Measurements from ENCODE around the gene CYP2E1. TPM values are rescaled to one million over a fixed set of nuclear protein-coding genes. Genes with fewer than 3 reads are reported as not detected.
"Not testable (repeated sequence)": the region's sequence is repeated elsewhere in the genome, so short reads cannot be mapped to it uniquely, and the experiment has no call there.

Gene CYP2E1
- total RNA-seq, 6 experiments from 2014 or later, result 0.45 to 1.3 (median 0.83) TPM

GRCh38 chr10:133511408-133511807, 15.8 kb upstream of the CYP2E1 start:
- no peak for DNase-seq
- peaks cover 1% of the 10 kb centered on the region; the same call in 1 of the 2 replicates for H3K27me3 Mint-ChIP-seq (ENCODE audit: insufficient read depth)
- H3K4me1 Mint-ChIP-seq (ENCODE audit: low read depth), result no peaks in the 10 kb centered on the region
- no peak for TF ChIP-seq CTCF (IDR thresholded peaks at IDR 0.05)
- no peaks in the 10 kb centered on the region for H3K36me3 Mint-ChIP-seq (ENCODE audit: low read depth)
- no peak overlapping the region for H3K27ac Mint-ChIP-seq
- no peak overlapping the region for H3K4me3 Mint-ChIP-seq
- H3K9me3 Mint-ChIP-seq, result no peaks in the 10 kb centered on the region

- Mint-ChIP-seq H3K4me3 (no peak overlapping the region), H3K9me3 (no peaks in the 10 kb centered on the region), H3K27me3 (ENCODE audit: insufficient read depth) (peaks cover 1% of the 10 kb centered on the region; the same call in 1 of the 2 replicates), H3K27ac (no peak overlapping the region), H3K4me1 (ENCODE audit: low read depth) (no peaks in the 10 kb centered on the region), H3K36me3 (ENCODE audit: low read depth) (no peaks in the 10 kb centered on the region)
- no peak for TF ChIP-seq CTCF (IDR thresholded peaks at IDR 0.05)
- DNase-seq, result no peak
Measured at GRCh38 chr10:133511907-133512528, 15.1 kb upstream of the CYP2E1 start.

GRCh38 chr10:133515471-133515870, 11.7 kb upstream of the CYP2E1 start:
- Mint-ChIP-seq H3K27me3 (ENCODE audit: insufficient read depth) (no peaks in the 10 kb centered on the region), H3K36me3 (ENCODE audit: low read depth) (no peaks in the 10 kb centered on the region), H3K9me3 (peaks cover 4% of the 10 kb centered on the region; the same call in 1 of the 2 replicates), H3K4me1 (ENCODE audit: low read depth) (no peaks in the 10 kb centered on the region; the same call in 1 of the 2 replicates), H3K4me3 (no peak overlapping the region), H3K27ac (no peak overlapping the region)
- DNase-seq, result no peak
- no peak for TF ChIP-seq CTCF (IDR thresholded peaks at IDR 0.05)

- Mint-ChIP-seq H3K9me3 (peaks cover 4% of the 10 kb centered on the region; the same call in 1 of the 2 replicates), H3K27me3 (ENCODE audit: insufficient read depth) (peaks cover 2% of the 10 kb centered on the region; the same call in 1 of the 2 replicates), H3K36me3 (ENCODE audit: low read depth) (no peaks in the 10 kb centered on the region), H3K4me3 (no peak overlapping the region), H3K27ac (no peak overlapping the region), H3K4me1 (ENCODE audit: low read depth) (no peaks in the 10 kb centered on the region; the same call in 1 of the 2 replicates)
- TF ChIP-seq CTCF (IDR thresholded peaks at IDR 0.05), result no peak
- no peak for DNase-seq
Measured at GRCh38 chr10:133516057-133516456, 11.1 kb upstream of the CYP2E1 start.

GRCh38 chr10:133518517-133518916, 8.6 kb upstream of the CYP2E1 start:
- H3K4me1 Mint-ChIP-seq (ENCODE audit: low read depth), result not testable (repeated sequence)

GRCh38 chr10:133520193-133520738, 6.9 kb upstream of the CYP2E1 start:
- peak; percentile 38 for DNase-seq
- peaks cover 6% of the 10 kb centered on the region; the same call in 1 of the 2 replicates for H3K36me3 Mint-ChIP-seq (ENCODE audit: low read depth)
- H3K4me3 Mint-ChIP-seq, result peak overlapping the region; percentile 73
- H3K9me3 Mint-ChIP-seq, result peaks cover 10% of the 10 kb centered on the region; the same call in 1 of the 2 replicates
- H3K27me3 Mint-ChIP-seq (ENCODE audit: insufficient read depth), result peaks cover 5% of the 10 kb centered on the region; the same call in 1 of the 2 replicates
- H3K27ac Mint-ChIP-seq, result no peak overlapping the region
- TF ChIP-seq CTCF (IDR thresholded peaks at IDR 0.05), result peak; percentile 92
- H3K4me1 Mint-ChIP-seq (ENCODE audit: low read depth), result no peaks in the 10 kb centered on the region; the same call in 1 of the 2 replicates

More at GRCh38 chr10:133518517-133518916, 8.6 kb upstream of the CYP2E1 start:
- not testable (repeated sequence) for H3K27me3 Mint-ChIP-seq (ENCODE audit: insufficient read depth); H3K36me3 Mint-ChIP-seq (ENCODE audit: low read depth); DNase-seq; H3K9me3 Mint-ChIP-seq; H3K27ac Mint-ChIP-seq; H3K4me3 Mint-ChIP-seq
